HepG2 (cell line): ENCODE results near the gene ARHGAP32. TPM values are rescaled to one million over a fixed set of nuclear protein-coding genes. Genes with fewer than 3 reads are reported as not detected.

ENCODE experiments used
- AGO1 ChIP-seq: fragments of 200-400 bp; formaldehyde crosslinking; IDR thresholded peaks from 2 replicates; pipeline ENCODE4 v1.6.1; 2017; ENCODE audit warnings: mild to moderate bottlenecking, low read depth, low read length, moderate library complexity; ENCODE audit not compliant: poor library complexity, severe bottlenecking
- DBP ChIP-seq: sonication (generic); formaldehyde crosslinking; IDR thresholded peaks from 2 replicates; pipeline ENCODE4 v1.4.0; 2020; ENCODE audit warnings: missing genetic modification reagents; ENCODE audit errors: not compliant biosample characterization
- ELF4 ChIP-seq: sonication (generic); formaldehyde crosslinking; IDR thresholded peaks from 2 replicates; pipeline ENCODE4 v1.5.0; 2020; ENCODE audit warnings: missing genetic modification reagents, mild to moderate bottlenecking, moderate library complexity, borderline replicate concordance
- EP300 ChIP-seq, 3 experiments: sonication (generic) in 1 of 3; formaldehyde crosslinking in 1 of 3; IDR thresholded peaks; 2 replicates each; pipeline versions ENCODE4 v1.5.1 to v1.6.1; 2011 to 2020; ENCODE audit warnings: low read depth in 2 of 3, low read length in 2 of 3, borderline replicate concordance in 1 of 3, improper control_type of control experiment in 1 of 3, mild to moderate bottlenecking in 1 of 3, missing genetic modification reagents in 1 of 3, moderate library complexity in 1 of 3
- ESRRA ChIP-seq: sonication (generic); formaldehyde crosslinking; IDR thresholded peaks from 2 replicates; pipeline ENCODE4 v1.5.1; 2020; ENCODE audit warnings: mild to moderate bottlenecking, low read depth, missing genetic modification reagents
- HDAC2 ChIP-seq: sonication (generic); formaldehyde crosslinking; IDR thresholded peaks from 2 replicates; pipeline ENCODE4 v1.4.0; 2020; ENCODE audit warnings: missing genetic modification reagents
- NCOR1 ChIP-seq: fragments of 200-600 bp; sonication (generic); IDR thresholded peaks from 2 replicates; pipeline ENCODE4 v1.7.0; 2017; ENCODE audit warnings: antibody characterized with exemption, low read length, borderline replicate concordance
- PAXIP1 ChIP-seq: sonication (generic); formaldehyde crosslinking; conservative IDR thresholded peaks from 2 replicates; pipeline ENCODE4 v1.4.0; 2020; ENCODE audit warnings: mild to moderate bottlenecking, missing genetic modification reagents, moderate library complexity
- SAP130 ChIP-seq: IDR thresholded peaks from 2 replicates; pipeline ENCODE4 v1.6.1; 2016; ENCODE audit warnings: low read depth
- SMAD1 ChIP-seq: sonication (generic); formaldehyde crosslinking; IDR thresholded peaks from 2 replicates; pipeline ENCODE4 v1.4.0; 2020; ENCODE audit warnings: missing genetic modification reagents, low read depth, mild to moderate bottlenecking, borderline replicate concordance
- ZNF253 ChIP-seq: sonication (generic); formaldehyde crosslinking; IDR thresholded peaks from 2 replicates; pipeline ENCODE4 v1.8.0; 2022; ENCODE audit warnings: mild to moderate bottlenecking, missing genetic modification reagents, borderline replicate concordance
- ZNF362 ChIP-seq: sonication (generic); formaldehyde crosslinking; IDR thresholded peaks from 2 replicates; pipeline ENCODE4 v1.4.0; 2020; ENCODE audit warnings: missing genetic modification reagents, mild to moderate bottlenecking, borderline replicate concordance
- ZNF558 ChIP-seq: sonication (generic); formaldehyde crosslinking; IDR thresholded peaks from 2 replicates; pipeline ENCODE4 v1.9.0; 2022; ENCODE audit warnings: mild to moderate bottlenecking, missing genetic modification reagents, borderline replicate concordance
- ZNF577 ChIP-seq: sonication (generic); formaldehyde crosslinking; IDR thresholded peaks from 2 replicates; pipeline ENCODE4 v1.4.0; 2020; ENCODE audit warnings: mild to moderate bottlenecking, low read depth, missing genetic modification reagents, borderline replicate concordance
- ZNF629 ChIP-seq: sonication (generic); formaldehyde crosslinking; conservative IDR thresholded peaks from 2 replicates; pipeline ENCODE4 v1.5.0; 2020; ENCODE audit warnings: missing genetic modification reagents
- ZNF678 ChIP-seq: sonication (generic); formaldehyde crosslinking; IDR thresholded peaks from 2 replicates; pipeline ENCODE4 v1.4.0; 2020; ENCODE audit warnings: mild to moderate bottlenecking, missing genetic modification reagents
- ZNF761 ChIP-seq: sonication (generic); formaldehyde crosslinking; conservative IDR thresholded peaks from 2 replicates; pipeline ENCODE4 v1.4.0; 2020; ENCODE audit warnings: mild to moderate bottlenecking, missing genetic modification reagents
- polyA plus RNA-seq, 8 experiments: library from polyadenylated mRNA; depleted of rRNA in 3 of 8; stranded (reverse) in 7 of 8; unstranded in 1 of 8; fragments of >200 nt; fragmentation: Illumina TruSeq in 4 of 8; extraction: Trizol in 4 of 8; gene quantifications; 2 replicates each; pipeline versions ENCODE4 v1.2.1 to v1.2.3, GENCODE V29; 2011 to 2016; ENCODE audit warnings: low read depth in 4 of 8, missing spikeins in 1 of 8, mixed read lengths in 1 of 8; ENCODE audit not compliant: insufficient read depth in 1 of 8
- total RNA-seq, 5 experiments: library from RNA; depleted of rRNA; stranded (reverse); fragments of >200 nt; fragmentation: Illumina TruSeq; extraction: Trizol; gene quantifications; 2 replicates each; pipeline ENCODE4 v1.2.3, GENCODE V29; 2016; ENCODE audit warnings: low read depth in 1 of 5

Gene ARHGAP32
- total and polyA plus RNA-seq, 2 of the 13 experiments (the other 11 are each of a cell fraction or from before 2014, with no cell fraction given) = 6.3 to 8.2 TPM

- TF ChIP-seq EP300 (IDR thresholded peaks at IDR 0.05; ENCODE audit: low read depth in 2 of 2, low read length in 2 of 2) (peak in 1 of 2 experiments; percentile 89; a peak in 2 of 4 replicates), EP300 (CRISPR knock-in tag; IDR thresholded peaks at IDR 0.05; ENCODE audit: borderline replicate concordance) (0 out of 2 replicates have a peak, but pooled peaks have one; percentile 37), DBP (CRISPR knock-in tag) (no peak), SAP130 (peak; percentile 45; the same call in 1 of the 2 replicates), PAXIP1 (CRISPR knock-in tag) (peak; percentile 88), ZNF577 (CRISPR knock-in tag) (no peak), ZNF558 (CRISPR knock-in tag) (no peak), ZNF629 (CRISPR knock-in tag) (peak; percentile 64), ESRRA (no peak), NCOR1 (0 out of 2 replicates have a peak, but pooled peaks have one; percentile 23), ELF4 (CRISPR knock-in tag) (no peak), ZNF362 (CRISPR knock-in tag) (0 out of 2 replicates have a peak, but pooled peaks have one; percentile 34), ZNF761 (CRISPR knock-in tag) (no peak), HDAC2 (CRISPR knock-in tag) (peak; percentile 84), AGO1 (no peak), SMAD1 (CRISPR knock-in tag) (no peak), ZNF678 (CRISPR knock-in tag) (no peak), ZNF253 (CRISPR knock-in tag) (no peak)
These were observed 76.2 kb downstream of the ARHGAP32 start (continued) for GRCh38 chr11:129115652-129116586.
